Heart right ventricle (tissue), 16 donors: ENCODE measurements around the gene USP28. TPM values are rescaled to one million over a fixed set of nuclear protein-coding genes. Genes with fewer than 3 reads are reported as not detected.

Experiments used
- ATAC-seq, 8 donors: fragments of 200-7000 bp; cut with Tn5 transposase; one replicate each; pipeline ENCODE4 v1.9.1; 2020; ENCODE audit warnings: mild to moderate bottlenecking in 8 of 8, moderate library complexity in 8 of 8, moderate number of reproducible peaks in 1 of 8
- DNase-seq, 2 donors: peaks; one replicate each; pipeline ENCODE4 v3.0.0-alpha.2; 2020
- H3K27ac ChIP-seq, 10 donors: fragments of 200-600 bp; sonication (generic) in 2 of 10; one replicate each; pipeline versions ENCODE4 v1.5.0 to v1.8.0; 2020 to 2022; ENCODE audit warnings: mild to moderate bottlenecking in 3 of 10
- H3K27me3 ChIP-seq, 7 donors: fragments of 200-600 bp; one replicate each; pipeline ENCODE4 v1.8.0; 2021 to 2022; ENCODE audit warnings: mild to moderate bottlenecking in 2 of 7
- H3K36me3 ChIP-seq, 9 donors: fragments of 200-600 bp; sonication (generic) in 1 of 9; one replicate each; pipeline versions ENCODE4 v1.5.0 to v1.8.0; 2020 to 2022; ENCODE audit warnings: mild to moderate bottlenecking in 2 of 9
- H3K4me1 ChIP-seq, 9 donors: fragments of 200-600 bp; sonication (generic) in 1 of 9; one replicate each; pipeline versions ENCODE4 v1.5.0 to v1.8.0; 2020 to 2022; ENCODE audit warnings: mild to moderate bottlenecking in 4 of 9
- H3K4me3 ChIP-seq, 10 donors: fragments of 200-600 bp; sonication (generic) in 2 of 10; one replicate each; pipeline versions ENCODE4 v1.5.0 to v1.8.0; 2020 to 2022; ENCODE audit warnings: mild to moderate bottlenecking in 7 of 10, moderate library complexity in 2 of 10
- H3K9me3 ChIP-seq, 11 donors: fragments of 200-600 bp in 10 of 11; sonication (generic) in 2 of 11; one replicate each; pipeline versions ENCODE4 v1.5.0 to v1.8.0; 2013 to 2022; ENCODE audit warnings: mild to moderate bottlenecking in 2 of 11, control low read depth in 1 of 11, moderate library complexity in 1 of 11
- WGBS, 2 donors: extraction: QIAGEN DNeasy Blood & Tissue Kit; methylation state at CpG; one replicate each; pipeline ENCODE4 v1.1.7; 2013; ENCODE audit warnings: inconsistent platforms in 1 of 2; 5-methylcytosine and 5-hydroxymethylcytosine counted together
- intact Hi-C, 10 donors: fragments of 100-400 bp; cut with DNase I; formaldehyde crosslinking; loops; one replicate each; pipeline versions ENCODE4 v1.11.1 to v1.14.2; 2022
- polyA plus RNA-seq, 2 donors: library from polyadenylated mRNA; stranded (reverse); fragments of 200-250 nt; gene quantifications; one replicate each; pipeline ENCODE4 v1.2.3, GENCODE V29; 2013
- total RNA-seq, 10 donors: library from RNA; stranded (reverse); fragmentation: NEBNext Ultra II Directional in 3 of 10; extraction: Animal tissue kit (Norgen Biotek cat#: 25700) in 3 of 10; gene quantifications; one replicate each; pipeline versions ENCODE4 v1.2.1 to v1.2.4, GENCODE V29; 2021 to 2023
- TF ChIP-seq, protein P1 (sequence below), 9 donors: fragments of 200-600 bp; sonication (generic) in 2 of 9; IDR thresholded peaks; one replicate each; pipeline versions ENCODE4 v1.5.0 to v1.8.0; 2021 to 2022; ENCODE audit warnings: antibody characterized with exemption in 9 of 9, mild to moderate bottlenecking in 5 of 9, moderate library complexity in 1 of 9
- donor health status: Arrhythmogenic right ventricular cardiomyopathy.
- donor health status: ischemic (EF 13 %, LVEDD 7.1; RV severe dilation, severe dysfunction).
- donor health status: healthy with polysubstance abuse.
- donor health status: DM: no; HTN: yes; CAD: no.
- donor health status: DM: no; HTN: no; CAD: no.
- donor health status: ischemic (EF 25% LVEDD 6.9; RV normal size, moderate dysfunction).
- donor health status: ischemic (EF 25% LVEDD 5.7; RV mildly dilated, moderate dysfunction).
- donor health status: healthy.
- donor health status: DM: yes; HTN: yes; CAD: no.
- donor health status: Ischemic cardiomyopathy.
- donor health status: ischemic (EF 35%, LVEDD 5.7; RV mildly dilated, moderate dysfunction).
- donor health status: nonischemic (EF 11% LVEDD 7.7; RV severe dilation, severe dysfunction).
- donor health status: DM: yes; HTN: yes; CAD: no.
- donor health status: PGD.
- donor health status: ischemic (EF 29% LVEDD 5.4; RV normal size, mild dysfunction).
- donor health status: nonischemic (EF 23%, LVEDD 6.1; RV moderate dilation, normal function).

Gene USP28
- total and polyA plus RNA-seq, 12 donors = 29.2 to 174 (median 132) TPM

DNA sequence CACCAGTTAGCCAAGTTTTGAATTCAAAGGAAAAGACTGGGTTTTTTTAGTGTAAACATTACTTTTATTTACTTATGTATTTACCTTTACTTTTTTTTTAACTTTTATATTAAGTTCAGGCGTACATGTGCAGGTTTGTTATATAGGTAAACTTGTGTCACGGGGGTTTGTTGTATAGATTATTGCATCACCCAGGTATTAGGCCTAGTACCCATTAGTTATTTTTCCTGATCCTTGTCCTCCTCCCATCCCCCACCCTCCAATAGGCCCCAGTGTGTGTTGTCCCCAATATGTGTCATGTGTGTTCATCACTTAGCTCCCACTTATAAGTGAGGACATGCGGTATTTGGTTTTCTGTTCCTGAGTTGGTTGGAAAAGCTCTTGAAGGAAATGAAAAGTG, 122.4 kb downstream of the USP28 start:
- intact Hi-C loops = no loop called here

More for the DNA sequence above, 122.4 kb downstream of the USP28 start:
- Histone ChIP-seq H3K4me1 (no peaks in the 10 kb centered on the region), H3K9me3 (peaks cover 0 to 2% (median 0%) of the 10 kb centered on the region in 11 donors), H3K4me3 (no peak overlapping the region), H3K36me3 (peaks cover 0 to 96% (median 25%) of the 10 kb centered on the region in 9 donors), H3K27ac (no peak overlapping the region), H3K27me3 (no peaks in the 10 kb centered on the region)
- DNase-seq (no peak), ATAC-seq (no peak)
- WGBS, 2 donors = 98 to 99% methylated on average over 3 of the region's 3 CpGs
- TF ChIP-seq, protein P1, sequence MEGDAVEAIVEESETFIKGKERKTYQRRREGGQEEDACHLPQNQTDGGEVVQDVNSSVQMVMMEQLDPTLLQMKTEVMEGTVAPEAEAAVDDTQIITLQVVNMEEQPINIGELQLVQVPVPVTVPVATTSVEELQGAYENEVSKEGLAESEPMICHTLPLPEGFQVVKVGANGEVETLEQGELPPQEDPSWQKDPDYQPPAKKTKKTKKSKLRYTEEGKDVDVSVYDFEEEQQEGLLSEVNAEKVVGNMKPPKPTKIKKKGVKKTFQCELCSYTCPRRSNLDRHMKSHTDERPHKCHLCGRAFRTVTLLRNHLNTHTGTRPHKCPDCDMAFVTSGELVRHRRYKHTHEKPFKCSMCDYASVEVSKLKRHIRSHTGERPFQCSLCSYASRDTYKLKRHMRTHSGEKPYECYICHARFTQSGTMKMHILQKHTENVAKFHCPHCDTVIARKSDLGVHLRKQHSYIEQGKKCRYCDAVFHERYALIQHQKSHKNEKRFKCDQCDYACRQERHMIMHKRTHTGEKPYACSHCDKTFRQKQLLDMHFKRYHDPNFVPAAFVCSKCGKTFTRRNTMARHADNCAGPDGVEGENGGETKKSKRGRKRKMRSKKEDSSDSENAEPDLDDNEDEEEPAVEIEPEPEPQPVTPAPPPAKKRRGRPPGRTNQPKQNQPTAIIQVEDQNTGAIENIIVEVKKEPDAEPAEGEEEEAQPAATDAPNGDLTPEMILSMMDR (IDR thresholded peaks at IDR 0.05) = no peak

Other genes starting within 250 kb of the USP28 start
- 1 to 10 TPM in 1 of 10 donors, under 1 TPM in 9; 0.39 to 1.9 (median 0.48) TPM for gene TMPRSS5, start 169.3 kb downstream of the USP28 start, total RNA-seq
- 1 to 10 TPM in 1 of 2 donors, under 1 TPM in 1; 0.36 to 1.9 TPM for gene TMPRSS5, start 169.3 kb downstream of the USP28 start, polyA plus RNA-seq
- 10 to 100 TPM in 2 of 10 donors, 1 to 10 TPM in 8; 7.5 to 11.4 (median 9.3) TPM for gene ZW10, start 101.9 kb downstream of the USP28 start, total RNA-seq
- gene ZW10, start 101.9 kb downstream of the USP28 start, polyA plus RNA-seq = 1 to 10 TPM; 2.2 to 6.9 TPM
- not detected for gene CLDN25, start 95.8 kb downstream of the USP28 start, total RNA-seq
- gene CLDN25, start 95.8 kb downstream of the USP28 start, polyA plus RNA-seq = not detected
- gene HTR3B, start 29.2 kb upstream of the USP28 start, total RNA-seq = not detected
- gene HTR3B, start 29.2 kb upstream of the USP28 start, polyA plus RNA-seq = not detected
- gene HTR3A, start 99.5 kb upstream of the USP28 start, total RNA-seq = under 1 TPM in 1 of 10 donors, not detected in 9; 0.16 TPM
- gene HTR3A, start 99.5 kb upstream of the USP28 start, polyA plus RNA-seq = under 1 TPM in 1 of 2 donors, not detected in 1; 0.07 TPM
- gene ZBTB16, start 184.1 kb upstream of the USP28 start, total RNA-seq = 100 to 1,000 TPM in 1 of 10 donors, 10 to 100 TPM in 9; 18.3 to 108 (median 72.9) TPM
- gene ZBTB16, start 184.1 kb upstream of the USP28 start, polyA plus RNA-seq = 10 to 100 TPM; 21.1 to 39.6 TPM